Vagina (tissue), 2 donors: Measurements from ENCODE around the gene PPARA. TPM values are rescaled to one million over a fixed set of nuclear protein-coding genes. Genes with fewer than 3 reads are reported as not detected.

Source experiments
- DNase-seq, 2 donors: peaks; one replicate each; pipeline ENCODE4 v3.0.0-alpha.2; 2017; ENCODE audit errors: extremely low spot score in 2 of 2
- H3K27ac ChIP-seq: fragments of 200-600 bp; sonication (generic); one replicate; pipeline ENCODE4 v1.5.1; 2019
- H3K27me3 ChIP-seq: fragments of 200-600 bp; sonication (generic); one replicate; pipeline ENCODE4 v1.5.1; 2019
- H3K36me3 ChIP-seq, 2 donors: fragments of 200-600 bp; sonication (generic); one replicate each; pipeline ENCODE4 v1.5.1; 2017 to 2019
- H3K4me1 ChIP-seq: fragments of 200-600 bp; sonication (generic); one replicate; pipeline ENCODE4 v1.5.1; 2019
- H3K4me3 ChIP-seq, 2 donors: fragments of 200-600 bp; sonication (generic); 1 replicate in 1 of 2; 2 replicates in 1 of 2; pipeline ENCODE4 v1.5.1; 2016 to 2019
- H3K9me3 ChIP-seq: fragments of 200-600 bp; sonication (generic); one replicate; pipeline ENCODE4 v1.5.1; 2019
- POLR2A ChIP-seq, 2 donors: fragments of 450-650 bp; IDR thresholded peaks; one replicate each; pipeline ENCODE4 v1.6.1; 2017; ENCODE audit warnings: antibody characterized with exemption in 2 of 2, mild to moderate bottlenecking in 2 of 2, moderate library complexity in 2 of 2
- POLR2AphosphoS5 ChIP-seq, 2 donors: sonication (generic); formaldehyde crosslinking; IDR thresholded peaks; one replicate each; pipeline ENCODE4 v1.9.0; 2017; ENCODE audit warnings: antibody characterized with exemption in 2 of 2, mild to moderate bottlenecking in 2 of 2, low read depth in 1 of 2; ENCODE audit not compliant: insufficient read depth in 1 of 2
- intact Hi-C: fragments of 100-400 bp; cut with DNase I; formaldehyde crosslinking; loops from one replicate; pipeline ENCODE4 v1.15.1; 2023
- total RNA-seq: library from RNA; depleted of rRNA; stranded (reverse); fragments of >200 nt; gene quantifications from one replicate; pipeline ENCODE4 v1.2.3, GENCODE V29; 2016
- TF ChIP-seq, protein P1 (sequence below), 3 experiments: fragments of 450-650 bp in 2 of 3; fragments of 200-600 bp in 1 of 3; sonication (generic) in 1 of 3; IDR thresholded peaks; one replicate each; pipeline ENCODE4 v1.5.1; 2017 to 2019; ENCODE audit warnings: antibody characterized with exemption in 3 of 3, mild to moderate bottlenecking in 2 of 3, moderate library complexity in 2 of 3

PPARA gene
- total RNA-seq, 1 donor from 2014 or later, result 13.5 TPM

GRCh38 chr22:46156031-46156430, 5.7 kb downstream of the PPARA start:
- no peak overlapping the region for H3K4me3 ChIP-seq
- DNase-seq, result no peak
- H3K9me3 ChIP-seq, result no peaks in the 10 kb centered on the region
- H3K36me3 ChIP-seq, result peaks cover 0 to 6% of the 10 kb centered on the region in 2 donors
- H3K4me1 ChIP-seq, result peaks cover 16% of the 10 kb centered on the region
- no peak for TF ChIP-seq POLR2AphosphoS5 (IDR thresholded peaks at IDR 0.05; ENCODE audit: insufficient read depth in 1 of 2, low read depth in 1 of 2)
- TF ChIP-seq, protein P1, sequence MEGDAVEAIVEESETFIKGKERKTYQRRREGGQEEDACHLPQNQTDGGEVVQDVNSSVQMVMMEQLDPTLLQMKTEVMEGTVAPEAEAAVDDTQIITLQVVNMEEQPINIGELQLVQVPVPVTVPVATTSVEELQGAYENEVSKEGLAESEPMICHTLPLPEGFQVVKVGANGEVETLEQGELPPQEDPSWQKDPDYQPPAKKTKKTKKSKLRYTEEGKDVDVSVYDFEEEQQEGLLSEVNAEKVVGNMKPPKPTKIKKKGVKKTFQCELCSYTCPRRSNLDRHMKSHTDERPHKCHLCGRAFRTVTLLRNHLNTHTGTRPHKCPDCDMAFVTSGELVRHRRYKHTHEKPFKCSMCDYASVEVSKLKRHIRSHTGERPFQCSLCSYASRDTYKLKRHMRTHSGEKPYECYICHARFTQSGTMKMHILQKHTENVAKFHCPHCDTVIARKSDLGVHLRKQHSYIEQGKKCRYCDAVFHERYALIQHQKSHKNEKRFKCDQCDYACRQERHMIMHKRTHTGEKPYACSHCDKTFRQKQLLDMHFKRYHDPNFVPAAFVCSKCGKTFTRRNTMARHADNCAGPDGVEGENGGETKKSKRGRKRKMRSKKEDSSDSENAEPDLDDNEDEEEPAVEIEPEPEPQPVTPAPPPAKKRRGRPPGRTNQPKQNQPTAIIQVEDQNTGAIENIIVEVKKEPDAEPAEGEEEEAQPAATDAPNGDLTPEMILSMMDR (IDR thresholded peaks at IDR 0.05), result no peak
- TF ChIP-seq POLR2A (IDR thresholded peaks at IDR 0.05), result no peak
- no peaks in the 10 kb centered on the region for H3K27me3 ChIP-seq
- intact Hi-C loops, result loop anchor here (10.0 kb wide), 1 partner anchor 109 kb away; the partner anchor contains the start of genes PKDREJ and TTC38
- no peak overlapping the region for H3K27ac ChIP-seq

DNA sequence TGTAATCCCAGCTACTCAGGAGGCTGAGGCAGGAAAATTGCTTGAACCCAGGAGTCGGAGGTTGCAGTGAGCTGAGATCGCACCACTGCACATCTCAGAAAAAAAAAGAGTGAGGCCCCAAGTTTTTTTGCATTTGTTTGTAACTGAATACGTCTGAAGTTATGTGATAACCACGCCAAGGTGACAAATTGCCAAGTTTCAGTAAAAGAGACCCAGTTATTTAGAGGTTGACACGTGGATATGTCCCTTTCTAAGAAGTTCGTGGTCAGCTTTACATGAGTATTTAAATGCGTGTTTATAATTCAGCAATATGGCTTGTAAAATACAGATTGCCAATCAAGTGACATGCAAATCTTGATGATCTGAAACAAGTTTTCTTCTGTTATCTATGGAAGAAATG, 8.0 kb downstream of the PPARA start:
- TF ChIP-seq POLR2AphosphoS5 (IDR thresholded peaks at IDR 0.05; ENCODE audit: insufficient read depth in 1 of 2, low read depth in 1 of 2) (no peak), POLR2A (IDR thresholded peaks at IDR 0.05) (no peak)
- TF ChIP-seq, protein P1 (IDR thresholded peaks at IDR 0.05), result no peak
- Histone ChIP-seq H3K4me3 (no peak overlapping the region), H3K27me3 (no peaks in the 10 kb centered on the region), H3K4me1 (no peaks in the 10 kb centered on the region), H3K36me3 (peaks cover 0 to 6% of the 10 kb centered on the region in 2 donors), H3K27ac (no peak overlapping the region), H3K9me3 (no peaks in the 10 kb centered on the region)
- intact Hi-C loops, result loop anchor here (10.0 kb wide), 1 partner anchor 107 kb away; the partner anchor contains the start of genes PKDREJ and TTC38
- DNase-seq, result no peak

DNA sequence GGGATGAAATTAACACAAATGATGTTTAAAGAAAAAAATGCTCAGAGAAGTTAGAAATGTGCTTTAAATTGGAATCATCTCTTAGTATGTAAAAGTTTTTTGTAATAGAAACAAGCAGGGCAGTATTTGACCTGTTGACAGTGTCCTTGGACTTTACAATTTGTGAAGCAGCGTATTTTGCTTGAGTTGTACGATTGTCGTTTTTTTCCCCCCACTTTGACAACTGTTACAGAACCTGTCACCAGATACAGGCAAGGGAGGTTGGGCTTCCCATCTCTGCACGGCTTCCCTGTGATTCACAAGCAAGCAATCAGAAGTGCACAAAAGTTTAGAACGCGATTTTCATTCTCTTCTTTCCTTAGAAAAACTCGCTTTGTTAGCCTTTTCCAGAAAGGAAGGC, 8.9 kb downstream of the PPARA start:
- Histone ChIP-seq H3K36me3 (peaks cover 0 to under 1% of the 10 kb centered on the region in 2 donors), H3K4me1 (no peaks in the 10 kb centered on the region), H3K9me3 (no peaks in the 10 kb centered on the region), H3K4me3 (no peak overlapping the region), H3K27ac (no peak overlapping the region), H3K27me3 (no peaks in the 10 kb centered on the region)
- intact Hi-C loops, result loop anchor here (10.0 kb wide), 1 partner anchor 106 kb away; the partner anchor contains the start of genes PKDREJ and TTC38
- no peak for TF ChIP-seq POLR2A (IDR thresholded peaks at IDR 0.05)
- TF ChIP-seq POLR2AphosphoS5 (IDR thresholded peaks at IDR 0.05; ENCODE audit: insufficient read depth in 1 of 2, low read depth in 1 of 2), result no peak
- TF ChIP-seq, protein P1 (IDR thresholded peaks at IDR 0.05), result no peak
- DNase-seq, result no peak

- no peak for TF ChIP-seq POLR2AphosphoS5 (IDR thresholded peaks at IDR 0.05; ENCODE audit: insufficient read depth in 1 of 2, low read depth in 1 of 2)
- TF ChIP-seq, protein P1 (IDR thresholded peaks at IDR 0.05), result no peak
- TF ChIP-seq POLR2A (IDR thresholded peaks at IDR 0.05), result no peak
- Histone ChIP-seq H3K27ac (no peak overlapping the region), H3K27me3 (no peaks in the 10 kb centered on the region), H3K4me3 (no peak overlapping the region), H3K36me3 (no peaks in the 10 kb centered on the region), H3K4me1 (no peaks in the 10 kb centered on the region), H3K9me3 (no peaks in the 10 kb centered on the region)
- no peak for DNase-seq
- intact Hi-C loops, result loop anchor here (10.0 kb wide), 1 partner anchor 105 kb away; the partner anchor contains the start of genes PKDREJ and TTC38
These were observed 9.5 kb downstream of the PPARA start for GRCh38 chr22:46159777-46160176.

- no peak for DNase-seq
- Histone ChIP-seq H3K27me3 (no peaks in the 10 kb centered on the region), H3K9me3 (no peaks in the 10 kb centered on the region), H3K4me3 (no peak overlapping the region), H3K27ac (no peak overlapping the region), H3K36me3 (no peaks in the 10 kb centered on the region), H3K4me1 (no peaks in the 10 kb centered on the region)
- intact Hi-C loops, result loop anchor here (2.0 kb wide), 1 partner anchor 57 kb away; no protein-coding TSS in a partner anchor
- TF ChIP-seq, protein P1 (IDR thresholded peaks at IDR 0.05), result no peak
- TF ChIP-seq POLR2AphosphoS5 (IDR thresholded peaks at IDR 0.05; ENCODE audit: insufficient read depth in 1 of 2, low read depth in 1 of 2), result no peak
- TF ChIP-seq POLR2A (IDR thresholded peaks at IDR 0.05), result no peak
These were observed 12.0 kb downstream of the PPARA start for GRCh38 chr22:46162285-46162684.
